Measurements from ENCODE around the gene BICRA.

Gene BICRA

GRCh38 chr19:47720669-47721422 lies 111.9 kb downstream of the BICRA start:
- Histone ChIP-seq H4K12ac (ENCODE audit: low read depth, low read length) (no peak overlapping the region), H4K91ac (ENCODE audit: low read depth, low read length) (no peak overlapping the region), H3K4me3 (ENCODE audit: low read depth, low read length) (peak overlapping the region; percentile 51), H3K4ac (ENCODE audit: low read depth, low read length) (no peak overlapping the region), H2BK120ac (ENCODE audit: insufficient read depth, low read length, poor library complexity) (no peak overlapping the region), H3K9ac (ENCODE audit: low read length) (peak overlapping the region; percentile 37), H3K27ac (ENCODE audit: low read depth, low read length) (no peak overlapping the region), H3K18ac (ENCODE audit: low read length) (no peak overlapping the region), H2AK5ac (ENCODE audit: low read length) (no peak overlapping the region), H3K9me3 (ENCODE audit: insufficient read depth, low read depth, low read length) (peaks cover 3% of the 10 kb centered on the region), H3K14ac (ENCODE audit: low read length) (no peak overlapping the region), H3K23ac (ENCODE audit: low read length) (peak overlapping the region; percentile 80), H3K79me2 (ENCODE audit: control insufficient read depth, insufficient read depth, low read length, poor library complexity) (peaks cover 2% of the 10 kb centered on the region), H2AFZ (ENCODE audit: insufficient read depth, low read length, poor library complexity) (no peak overlapping the region), H3K4me2 (ENCODE audit: low read length) (no peak overlapping the region), H3K36me3 (ENCODE audit: control insufficient read depth in 1 of 2, insufficient read depth in 2 of 2, low read length in 2 of 2) (peaks cover 14 to 18% of the 10 kb centered on the region in 2 experiments), H2BK12ac (ENCODE audit: low read length) (peak overlapping the region; percentile 46), H4K8ac (ENCODE audit: low read depth, low read length) (no peak overlapping the region), H2BK5ac (ENCODE audit: low read depth, low read length, poor library complexity) (no peak overlapping the region), H3K4me1 (ENCODE audit: control insufficient read depth in 1 of 2, insufficient read depth in 2 of 2, low read length in 2 of 2) (peaks cover 9 to 27% of the 10 kb centered on the region in 2 experiments), H3K79me1 (ENCODE audit: low read length) (peaks cover 3% of the 10 kb centered on the region), H3K27me3 (ENCODE audit: insufficient read depth, low read length) (no peaks in the 10 kb centered on the region)
- WGBS (ENCODE audit: extremely low coverage, insufficient coverage, insufficient read length): no CpG with 5 or more reads among the region's 14 CpGs
- DNase-seq: no peak

DNA sequence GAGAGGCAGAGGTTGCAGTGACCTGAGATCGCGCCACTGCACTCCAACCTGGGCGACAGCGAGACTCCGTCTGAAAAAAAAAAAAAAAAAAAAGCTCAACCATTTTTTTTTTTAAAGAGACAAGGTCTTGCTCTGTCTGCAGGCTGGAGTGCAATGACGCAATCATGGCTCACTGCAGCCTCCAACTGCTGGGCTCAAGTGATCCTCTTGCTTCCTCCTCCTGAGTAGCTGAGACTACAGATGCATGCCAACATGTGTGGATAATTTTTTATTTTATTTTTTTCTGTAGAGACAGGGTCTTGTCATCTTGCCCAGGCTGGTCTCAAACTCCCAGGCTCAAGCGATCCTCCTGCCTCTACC lies 114.6 kb downstream of the BICRA start:
- Histone ChIP-seq H3K79me2 (ENCODE audit: control insufficient read depth, insufficient read depth, low read length, poor library complexity) (no peaks in the 10 kb centered on the region), H3K4me3 (ENCODE audit: low read depth, low read length) (no peak overlapping the region), H3K79me1 (ENCODE audit: low read length) (peaks cover 3% of the 10 kb centered on the region), H4K8ac (ENCODE audit: low read depth, low read length) (no peak overlapping the region), H3K4me1 (ENCODE audit: control insufficient read depth in 1 of 2, insufficient read depth in 2 of 2, low read length in 2 of 2) (peaks cover 9 to 22% of the 10 kb centered on the region in 2 experiments), H2AK5ac (ENCODE audit: low read length) (no peak overlapping the region), H2AFZ (ENCODE audit: insufficient read depth, low read length, poor library complexity) (no peak overlapping the region), H3K4me2 (ENCODE audit: low read length) (no peak overlapping the region), H3K18ac (ENCODE audit: low read length) (no peak overlapping the region), H3K36me3 (ENCODE audit: control insufficient read depth in 1 of 2, insufficient read depth in 2 of 2, low read length in 2 of 2) (peaks cover 7 to 11% of the 10 kb centered on the region in 2 experiments), H3K9ac (ENCODE audit: low read length) (no peak overlapping the region), H2BK120ac (ENCODE audit: insufficient read depth, low read length, poor library complexity) (no peak overlapping the region), H3K27me3 (ENCODE audit: insufficient read depth, low read length) (no peaks in the 10 kb centered on the region), H2BK5ac (ENCODE audit: low read depth, low read length, poor library complexity) (no peak overlapping the region), H2BK12ac (ENCODE audit: low read length) (no peak overlapping the region), H3K14ac (ENCODE audit: low read length) (no peak overlapping the region), H3K23ac (ENCODE audit: low read length) (no peak overlapping the region), H3K27ac (ENCODE audit: low read depth, low read length) (no peak overlapping the region), H3K4ac (ENCODE audit: low read depth, low read length) (no peak overlapping the region), H4K12ac (ENCODE audit: low read depth, low read length) (no peak overlapping the region), H4K91ac (ENCODE audit: low read depth, low read length) (no peak overlapping the region), H3K9me3 (ENCODE audit: insufficient read depth, low read depth, low read length) (peaks cover 3% of the 10 kb centered on the region)
- DNase-seq: peak in 1 of 2 donors; percentile 46
- WGBS (ENCODE audit: extremely low coverage, insufficient coverage, insufficient read length): no CpG with 5 or more reads among the region's 7 CpGs

GRCh38 chr19:47725759-47726401 lies 116.9 kb downstream of the BICRA start:
- Histone ChIP-seq H2BK5ac (ENCODE audit: low read depth, low read length, poor library complexity) (no peak overlapping the region), H3K4me2 (ENCODE audit: low read length) (no peak overlapping the region), H3K18ac (ENCODE audit: low read length) (no peak overlapping the region), H2AK5ac (ENCODE audit: low read length) (no peak overlapping the region), H2AFZ (ENCODE audit: insufficient read depth, low read length, poor library complexity) (no peak overlapping the region), H3K23ac (ENCODE audit: low read length) (no peak overlapping the region), H2BK12ac (ENCODE audit: low read length) (no peak overlapping the region), H3K14ac (ENCODE audit: low read length) (no peak overlapping the region), H3K79me2 (ENCODE audit: control insufficient read depth, insufficient read depth, low read length, poor library complexity) (no peaks in the 10 kb centered on the region), H3K4ac (ENCODE audit: low read depth, low read length) (no peak overlapping the region), H3K36me3 (ENCODE audit: control insufficient read depth in 1 of 2, insufficient read depth in 2 of 2, low read length in 2 of 2) (peaks cover 7 to 9% of the 10 kb centered on the region in 2 experiments), H4K12ac (ENCODE audit: low read depth, low read length) (no peak overlapping the region), H4K8ac (ENCODE audit: low read depth, low read length) (no peak overlapping the region), H3K9me3 (ENCODE audit: insufficient read depth, low read depth, low read length) (no peaks in the 10 kb centered on the region), H3K4me3 (ENCODE audit: low read depth, low read length) (no peak overlapping the region), H3K9ac (ENCODE audit: low read length) (no peak overlapping the region), H2BK120ac (ENCODE audit: insufficient read depth, low read length, poor library complexity) (no peak overlapping the region), H3K79me1 (ENCODE audit: low read length) (no peaks in the 10 kb centered on the region), H3K27ac (ENCODE audit: low read depth, low read length) (no peak overlapping the region), H3K4me1 (ENCODE audit: control insufficient read depth in 1 of 2, insufficient read depth in 2 of 2, low read length in 2 of 2) (peaks cover 10 to 28% of the 10 kb centered on the region in 2 experiments), H4K91ac (ENCODE audit: low read depth, low read length) (no peak overlapping the region), H3K27me3 (ENCODE audit: insufficient read depth, low read length) (no peaks in the 10 kb centered on the region)
- WGBS (ENCODE audit: extremely low coverage, insufficient coverage, insufficient read length): no CpG with 5 or more reads among the region's 48 CpGs
- peak; percentile 65 to 71 for DNase-seq

- Histone ChIP-seq H4K12ac (ENCODE audit: low read depth, low read length) (no peak overlapping the region), H2AFZ (ENCODE audit: insufficient read depth, low read length, poor library complexity) (no peak overlapping the region), H3K4ac (ENCODE audit: low read depth, low read length) (no peak overlapping the region), H2BK120ac (ENCODE audit: insufficient read depth, low read length, poor library complexity) (no peak overlapping the region), H3K14ac (ENCODE audit: low read length) (no peak overlapping the region), H2BK12ac (ENCODE audit: low read length) (no peak overlapping the region), H3K79me1 (ENCODE audit: low read length) (no peaks in the 10 kb centered on the region), H4K8ac (ENCODE audit: low read depth, low read length) (no peak overlapping the region), H3K79me2 (ENCODE audit: control insufficient read depth, insufficient read depth, low read length, poor library complexity) (no peaks in the 10 kb centered on the region), H2BK5ac (ENCODE audit: low read depth, low read length, poor library complexity) (no peak overlapping the region), H3K4me2 (ENCODE audit: low read length) (no peak overlapping the region), H3K4me3 (ENCODE audit: low read depth, low read length) (no peak overlapping the region), H3K9me3 (ENCODE audit: insufficient read depth, low read depth, low read length) (no peaks in the 10 kb centered on the region), H3K4me1 (ENCODE audit: control insufficient read depth in 1 of 2, insufficient read depth in 2 of 2, low read length in 2 of 2) (peaks cover 10 to 28% of the 10 kb centered on the region in 2 experiments), H3K18ac (ENCODE audit: low read length) (no peak overlapping the region), H4K91ac (ENCODE audit: low read depth, low read length) (no peak overlapping the region), H2AK5ac (ENCODE audit: low read length) (no peak overlapping the region), H3K23ac (ENCODE audit: low read length) (no peak overlapping the region), H3K27me3 (ENCODE audit: insufficient read depth, low read length) (no peaks in the 10 kb centered on the region), H3K9ac (ENCODE audit: low read length) (no peak overlapping the region), H3K36me3 (ENCODE audit: control insufficient read depth in 1 of 2, insufficient read depth in 2 of 2, low read length in 2 of 2) (peaks cover 7 to 9% of the 10 kb centered on the region in 2 experiments), H3K27ac (ENCODE audit: low read depth, low read length) (no peak overlapping the region)
- DNase-seq: no peak
- 63% methylated on average over 1 of the region's 4 CpGs for WGBS (ENCODE audit: extremely low coverage, insufficient coverage, insufficient read length)
Observed at GRCh38 chr19:47726467-47726866, 117.5 kb downstream of the BICRA start.

Measured in trophoblast cell (in vitro differentiated cells and primary cell).